IMR-90 (cell line): ENCODE results near the gene HMCN1. TPM values are rescaled to one million over a fixed set of nuclear protein-coding genes. Genes with fewer than 3 reads are reported as not detected.

Experiments used
- ATAC-seq: fragments of 200-7000 bp; cut with Tn5 transposase; 2 replicates; pipeline ENCODE4 v1.9.1; 2020; ENCODE audit warnings: low read depth, mild to moderate bottlenecking, moderate library complexity
- BruUV-seq: library from RNA; stranded (reverse); fragments of 400-500 nt; replicated peaks from 2 replicates; lab custom pipeline; 2021; lab: Mats Ljungman, UMichigan
- CTCF ChIA-PET: fragments of 300-600 bp; formaldehyde crosslinking; extraction: SDS; loops from one replicate; lab custom pipeline; 2021; ENCODE audit warnings: antibody characterized with exemption; lab: Yijun Ruan, JAX
- POLR2A ChIA-PET: fragments of 300-600 bp; sonication (Branson Sonifier 250); formaldehyde crosslinking; loops from one replicate; lab custom pipeline; 2022; ENCODE audit warnings: antibody characterized with exemption; ENCODE audit not compliant: unreplicated experiment; lab: Charles Lee
- DNase-seq: peaks from one replicate; pipeline ENCODE4 v3.0.0; 2013
- H2AFZ ChIP-seq: replicated peaks from 2 replicates; pipeline ENCODE3; 2013; ENCODE audit warnings: low read length, mild to moderate bottlenecking; ENCODE audit not compliant: poor library complexity
- H2AK5ac ChIP-seq: 2 replicates; pipeline ENCODE4 v1.6.1; 2013; ENCODE audit warnings: low read depth, low read length, inconsistent platforms
- H2AK9ac ChIP-seq: replicated peaks from 2 replicates; pipeline ENCODE3; 2013; ENCODE audit warnings: mild to moderate bottlenecking, low read depth, low read length, moderate library complexity; ENCODE audit not compliant: poor library complexity
- H2BK120ac ChIP-seq: 2 replicates; pipeline ENCODE4 v1.6.1; 2013; ENCODE audit warnings: low read depth, low read length, inconsistent platforms
- H2BK15ac ChIP-seq: 3 replicates; pipeline ENCODE4 v1.6.1; 2013; ENCODE audit warnings: low read depth, low read length, inconsistent platforms
- H2BK20ac ChIP-seq: 2 replicates; pipeline ENCODE4 v1.6.1; 2013; ENCODE audit warnings: low read depth, mild to moderate bottlenecking, inconsistent platforms, low read length, moderate library complexity
- H2BK5ac ChIP-seq: 2 replicates; pipeline ENCODE4 v1.6.1; 2013; ENCODE audit warnings: mild to moderate bottlenecking, low read depth, low read length, inconsistent platforms; ENCODE audit not compliant: poor library complexity, severe bottlenecking
- H3K14ac ChIP-seq: replicated peaks from 2 replicates; pipeline ENCODE4 v1.6.1; 2013; ENCODE audit warnings: low read depth, low read length, inconsistent platforms
- H3K18ac ChIP-seq: 2 replicates; pipeline ENCODE4 v1.6.1; 2013; ENCODE audit warnings: low read depth, low read length, control low read depth
- H3K23ac ChIP-seq: 2 replicates; pipeline ENCODE4 v1.6.1; 2013; ENCODE audit warnings: low read depth, low read length, inconsistent platforms
- H3K27ac ChIP-seq: 2 replicates; pipeline ENCODE4 v1.5.1; 2013; ENCODE audit warnings: mild to moderate bottlenecking, control low read depth, low read length; ENCODE audit not compliant: insufficient read depth
- H3K27me3 ChIP-seq: 2 replicates; pipeline ENCODE4 v1.6.1; 2013; ENCODE audit warnings: low read length; ENCODE audit not compliant: control insufficient read depth, insufficient read depth
- H3K36me3 ChIP-seq: 2 replicates; pipeline ENCODE4 v1.6.1; 2013; ENCODE audit warnings: low read length, mixed read lengths; ENCODE audit not compliant: control insufficient read depth, insufficient read depth
- H3K4ac ChIP-seq: 2 replicates; pipeline ENCODE4 v1.6.1; 2013; ENCODE audit warnings: low read depth, low read length, inconsistent platforms
- H3K4me1 ChIP-seq: 2 replicates; pipeline ENCODE4 v1.6.1; 2013; ENCODE audit warnings: low read length, mixed read lengths; ENCODE audit not compliant: control insufficient read depth, insufficient read depth
- H3K4me2 ChIP-seq: 2 replicates; pipeline ENCODE4 v1.6.1; 2013; ENCODE audit warnings: low read depth, mild to moderate bottlenecking, control low read depth, low read length, moderate library complexity
- H3K4me3 ChIP-seq: 2 replicates; pipeline ENCODE4 v1.5.1; 2013; ENCODE audit warnings: low read depth, mild to moderate bottlenecking, control low read depth, low read length, moderate library complexity; ENCODE audit not compliant: insufficient read depth
- H3K56ac ChIP-seq: 2 replicates; pipeline ENCODE4 v1.6.1; 2013; ENCODE audit warnings: low read length, inconsistent platforms; ENCODE audit not compliant: insufficient read depth; ENCODE audit errors: extremely low read depth
- H3K79me1 ChIP-seq, 2 experiments: 2 replicates each; pipeline ENCODE4 v1.6.1; 2013; ENCODE audit warnings: low read length in 2 of 2, inconsistent platforms in 1 of 2, low read depth in 1 of 2
- H3K9ac ChIP-seq: 2 replicates; pipeline ENCODE4 v1.6.1; 2013; ENCODE audit warnings: low read depth, low read length, control low read depth
- H3K9me1 ChIP-seq: 2 replicates; pipeline ENCODE4 v1.6.1; 2013; ENCODE audit warnings: low read length, inconsistent platforms; ENCODE audit not compliant: insufficient read depth
- H3K9me3 ChIP-seq: 2 replicates; pipeline ENCODE4 v1.6.1; 2013; ENCODE audit warnings: low read length; ENCODE audit not compliant: control insufficient read depth, insufficient read depth
- H4K20me1 ChIP-seq: 2 replicates; pipeline ENCODE4 v1.6.1; 2013; ENCODE audit warnings: low read length, inconsistent platforms; ENCODE audit not compliant: insufficient read depth
- H4K5ac ChIP-seq: 2 replicates; pipeline ENCODE4 v1.6.1; 2013; ENCODE audit warnings: mild to moderate bottlenecking, low read depth, low read length, control low read depth
- H4K8ac ChIP-seq, 2 experiments: 2 replicates each; pipeline ENCODE4 v1.6.1; 2013; ENCODE audit warnings: low read depth in 2 of 2, low read length in 2 of 2, control low read depth in 1 of 2, inconsistent platforms in 1 of 2
- H4K91ac ChIP-seq: 2 replicates; pipeline ENCODE4 v1.6.1; 2013; ENCODE audit warnings: low read depth, low read length, inconsistent platforms; ENCODE audit not compliant: insufficient read depth
- BHLHE40 ChIP-seq: fragments of 150-350 bp; IDR thresholded peaks from 2 replicates; pipeline ENCODE4 v1.6.1; 2016; ENCODE audit warnings: mild to moderate bottlenecking, low read depth, low read length
- CEBPB ChIP-seq: IDR thresholded peaks from 2 replicates; pipeline ENCODE4 v1.6.1; 2012; ENCODE audit warnings: low read depth, low read length, improper control_type of control experiment
- CHD1 ChIP-seq: IDR thresholded peaks from 2 replicates; pipeline ENCODE4 v1.6.1; 2012; ENCODE audit warnings: low read depth, low read length, improper control_type of control experiment
- ELK1 ChIP-seq: fragments of 150-350 bp; IDR thresholded peaks from 2 replicates; pipeline ENCODE4 v1.6.1; 2016; ENCODE audit warnings: low read depth, mild to moderate bottlenecking, low read length, moderate library complexity, borderline replicate concordance
- FOS ChIP-seq: fragments of 150-350 bp; IDR thresholded peaks from 2 replicates; pipeline ENCODE4 v1.6.1; 2016; ENCODE audit warnings: low read depth, low read length
- MAFK ChIP-seq: IDR thresholded peaks from 2 replicates; pipeline ENCODE4 v1.6.1; 2012; ENCODE audit warnings: low read depth, low read length, improper control_type of control experiment
- MAZ ChIP-seq: IDR thresholded peaks from 2 replicates; pipeline ENCODE4 v1.6.1; 2012; ENCODE audit warnings: low read depth, mild to moderate bottlenecking, low read length, improper control_type of control experiment, moderate library complexity, borderline replicate concordance
- MXI1 ChIP-seq: IDR thresholded peaks from 2 replicates; pipeline ENCODE4 v1.6.1; 2012; ENCODE audit warnings: low read depth, mild to moderate bottlenecking, low read length, moderate library complexity, borderline replicate concordance
- NFE2L2 ChIP-seq: fragments of 150-350 bp; IDR thresholded peaks from 2 replicates; pipeline ENCODE4 v1.6.1; 2016; ENCODE audit warnings: low read depth, mild to moderate bottlenecking, low read length
- POLR2A ChIP-seq: IDR thresholded peaks from 2 replicates; pipeline ENCODE4 v1.6.1; 2012; ENCODE audit warnings: mild to moderate bottlenecking, low read depth, low read length
- RAD21 ChIP-seq: IDR thresholded peaks from 2 replicates; pipeline ENCODE4 v1.6.1; 2012; ENCODE audit warnings: low read length, improper control_type of control experiment
- RCOR1 ChIP-seq: IDR thresholded peaks from 2 replicates; pipeline ENCODE4 v1.6.1; 2012; ENCODE audit warnings: mild to moderate bottlenecking, low read length, improper control_type of control experiment; ENCODE audit not compliant: insufficient replicate concordance
- RFX5 ChIP-seq: IDR thresholded peaks from 2 replicates; pipeline ENCODE4 v1.8.0; 2012; ENCODE audit warnings: low read depth, mild to moderate bottlenecking, low read length, moderate library complexity
- SMC3 ChIP-seq: fragments of 150-350 bp; IDR thresholded peaks from 2 replicates; pipeline ENCODE4 v1.6.1; 2016; ENCODE audit warnings: low read depth, mild to moderate bottlenecking, antibody characterized with exemption, low read length, moderate library complexity
- WGBS, 2 experiments: methylation state at CpG; one replicate each; pipeline versions ENCODE4 v1.1.5 to v1.1.7; 2013; ENCODE audit warnings: missing lambda C conversion rate in 2 of 2; ENCODE audit not compliant: insufficient read length in 1 of 2; ENCODE audit errors: extremely low coverage in 2 of 2; 5-methylcytosine and 5-hydroxymethylcytosine counted together
- dilution Hi-C: fragments of 300-500 bp; cut with HindIII; formaldehyde crosslinking; loops from one replicate; pipeline ENCODE4 v1.14.3; 2018; ENCODE audit warnings: low sequenced_read_pairs; ENCODE audit not compliant: unreplicated experiment
- in situ Hi-C: fragments of 300-500 bp; cut with MboI; formaldehyde crosslinking; loops from 3 replicates; pipeline ENCODE4 v1.14.3; 2019; ENCODE audit warnings: low sequenced_read_pairs, inconsistent platforms, mixed read lengths
- intact Hi-C: fragments of 100-400 bp; cut with micrococcal nuclease; formaldehyde crosslinking; loops from 2 replicates; pipeline ENCODE4 v1.10.0; 2022
- polyA plus RNA-seq, 3 experiments: library from polyadenylated mRNA; depleted of rRNA; stranded (reverse); fragments of >200 nt; gene quantifications; 2 replicates each; pipeline ENCODE4 v1.2.3, GENCODE V29; 2012; ENCODE audit warnings: low replicate concordance in 1 of 3
- total RNA-seq: library from RNA; depleted of rRNA; stranded (reverse); fragments of >200 nt; gene quantifications from 2 replicates; pipeline ENCODE4 v1.2.3, GENCODE V29; 2012
- TF ChIP-seq, protein P1 (sequence below): fragments of 150-350 bp; IDR thresholded peaks from 2 replicates; pipeline ENCODE4 v1.6.1; 2017; ENCODE audit warnings: mild to moderate bottlenecking, antibody characterized with exemption, low read length, low read depth
- TF ChIP-seq, protein P2 (sequence below): conservative IDR thresholded peaks from 2 replicates; pipeline ENCODE4 v1.5.1; 2012; ENCODE audit warnings: mild to moderate bottlenecking, low read depth, low read length, improper control_type of control experiment

The HMCN1 gene
- total and polyA plus RNA-seq, 2 of the 4 experiments (the other 2 are of a cell fraction) = 6.1 to 11.7 TPM

GRCh38 chr1:185768371-185768770, 34.2 kb downstream of the HMCN1 start:
- in situ Hi-C loops = no loop called here
- POLR2A ChIA-PET = no interaction called here
- dilution Hi-C loops = no loop called here

More at GRCh38 chr1:185768371-185768770, 34.2 kb downstream of the HMCN1 start:
- H3K4me3 ChIP-seq = no peak overlapping the region
- no peaks in the 10 kb centered on the region for H3K27me3 ChIP-seq
- H2BK5ac ChIP-seq = no peak overlapping the region
- CTCF ChIA-PET = no interaction called here
- H4K5ac ChIP-seq = no peak overlapping the region
- H3K4me2 ChIP-seq = no peak overlapping the region
- H3K4me1 ChIP-seq = peaks cover 2% of the 10 kb centered on the region; the same call in 1 of the 2 replicates
- no peak overlapping the region for H3K4ac ChIP-seq
- no peak overlapping the region for H3K14ac ChIP-seq
- H3K23ac ChIP-seq = no peak overlapping the region
- H3K27ac ChIP-seq = no peak overlapping the region
- no peak overlapping the region for H2BK120ac ChIP-seq
- H3K9me3 ChIP-seq = no peaks in the 10 kb centered on the region
- H4K20me1 ChIP-seq = no peaks in the 10 kb centered on the region
- intact Hi-C loops = no loop called here
- ATAC-seq (no peak), DNase-seq (no peak)
- no peaks in the 10 kb centered on the region for H3K9me1 ChIP-seq
- no peak overlapping the region for H2AK5ac ChIP-seq
- H3K79me1 ChIP-seq = no peaks in the 10 kb centered on the region
- H2BK15ac ChIP-seq = no peak overlapping the region
- no peak overlapping the region for H4K8ac ChIP-seq
- H3K18ac ChIP-seq = no peak overlapping the region
- no peaks in the 10 kb centered on the region for H3K36me3 ChIP-seq
- no peak overlapping the region for H3K9ac ChIP-seq
- BruUV-seq = no TSS peak
- no peak for TF ChIP-seq MAFK
- TF ChIP-seq POLR2A = no peak
- TF ChIP-seq MAZ = no peak
- TF ChIP-seq, protein P1, sequence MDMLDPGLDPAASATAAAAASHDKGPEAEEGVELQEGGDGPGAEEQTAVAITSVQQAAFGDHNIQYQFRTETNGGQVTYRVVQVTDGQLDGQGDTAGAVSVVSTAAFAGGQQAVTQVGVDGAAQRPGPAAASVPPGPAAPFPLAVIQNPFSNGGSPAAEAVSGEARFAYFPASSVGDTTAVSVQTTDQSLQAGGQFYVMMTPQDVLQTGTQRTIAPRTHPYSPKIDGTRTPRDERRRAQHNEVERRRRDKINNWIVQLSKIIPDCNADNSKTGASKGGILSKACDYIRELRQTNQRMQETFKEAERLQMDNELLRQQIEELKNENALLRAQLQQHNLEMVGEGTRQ = no peak
- TF ChIP-seq FOS = no peak
- TF ChIP-seq BHLHE40 = no peak
- TF ChIP-seq RFX5 = no peak
- no peak for TF ChIP-seq NFE2L2
- no peak for TF ChIP-seq RAD21
- no peak for TF ChIP-seq CHD1
- no peak for TF ChIP-seq CEBPB
- TF ChIP-seq RCOR1 = no peak
- TF ChIP-seq ELK1 = no peak
- TF ChIP-seq MXI1 = no peak
- TF ChIP-seq SMC3 = no peak
- TF ChIP-seq, protein P2, sequence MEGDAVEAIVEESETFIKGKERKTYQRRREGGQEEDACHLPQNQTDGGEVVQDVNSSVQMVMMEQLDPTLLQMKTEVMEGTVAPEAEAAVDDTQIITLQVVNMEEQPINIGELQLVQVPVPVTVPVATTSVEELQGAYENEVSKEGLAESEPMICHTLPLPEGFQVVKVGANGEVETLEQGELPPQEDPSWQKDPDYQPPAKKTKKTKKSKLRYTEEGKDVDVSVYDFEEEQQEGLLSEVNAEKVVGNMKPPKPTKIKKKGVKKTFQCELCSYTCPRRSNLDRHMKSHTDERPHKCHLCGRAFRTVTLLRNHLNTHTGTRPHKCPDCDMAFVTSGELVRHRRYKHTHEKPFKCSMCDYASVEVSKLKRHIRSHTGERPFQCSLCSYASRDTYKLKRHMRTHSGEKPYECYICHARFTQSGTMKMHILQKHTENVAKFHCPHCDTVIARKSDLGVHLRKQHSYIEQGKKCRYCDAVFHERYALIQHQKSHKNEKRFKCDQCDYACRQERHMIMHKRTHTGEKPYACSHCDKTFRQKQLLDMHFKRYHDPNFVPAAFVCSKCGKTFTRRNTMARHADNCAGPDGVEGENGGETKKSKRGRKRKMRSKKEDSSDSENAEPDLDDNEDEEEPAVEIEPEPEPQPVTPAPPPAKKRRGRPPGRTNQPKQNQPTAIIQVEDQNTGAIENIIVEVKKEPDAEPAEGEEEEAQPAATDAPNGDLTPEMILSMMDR = no peak
- H2AFZ ChIP-seq = no peak overlapping the region
- no peak overlapping the region for H4K91ac ChIP-seq
- WGBS, 2 experiments = no CpG with 5 or more reads among the region's 3 CpGs
- no peak overlapping the region for H2AK9ac ChIP-seq
- H2BK20ac ChIP-seq = no peak overlapping the region
- H3K56ac ChIP-seq = no peak overlapping the region
